CD14-positive monocyte (primary cell): ENCODE results near the gene BRAT1. TPM values are rescaled to one million over a fixed set of nuclear protein-coding genes. Genes with fewer than 3 reads are reported as not detected.
A peak's percentile ranks its signal among the peaks of the same experiment; 100 is the strongest.

Experiments used
- DNase-seq, 3 donors: peaks; one replicate each; pipeline ENCODE4 v3.0.0-alpha.2; 2011 to 2022
- H2AFZ ChIP-seq: 2 replicates; pipeline ENCODE4 v1.6.0; 2012; ENCODE audit warnings: mild to moderate bottlenecking, low read depth, low read length, inconsistent platforms; ENCODE audit not compliant: insufficient read depth, poor library complexity, severe bottlenecking
- H3K27ac ChIP-seq, 2 donors: 1 replicate in 1 of 2; 2 replicates in 1 of 2; pipeline ENCODE4 v1.5.1; 2012 to 2013; ENCODE audit warnings: low read length in 2 of 2, control low read depth in 1 of 2, inconsistent platforms in 1 of 2, low read depth in 1 of 2, mild to moderate bottlenecking in 1 of 2
- H3K27me3 ChIP-seq, 2 donors: one replicate each; pipeline versions ENCODE4 v1.6.0 to v1.6.1; 2011 to 2013; ENCODE audit warnings: low read length in 2 of 2; ENCODE audit not compliant: control insufficient read depth in 2 of 2, insufficient read depth in 2 of 2
- H3K36me3 ChIP-seq, 2 donors: replicated peaks in 1 of 2; 1 replicate in 1 of 2; 2 replicates in 1 of 2; pipeline versions ENCODE4 v1.5.1 to v1.6.1; 2012 to 2013; ENCODE audit warnings: low read length in 2 of 2, control low read depth in 1 of 2, inconsistent platforms in 1 of 2, mild to moderate bottlenecking in 1 of 2; ENCODE audit not compliant: insufficient read depth in 2 of 2, control insufficient read depth in 1 of 2
- H3K4me1 ChIP-seq, 2 donors: 1 replicate in 1 of 2; 2 replicates in 1 of 2; pipeline versions ENCODE4 v1.5.1 to v1.6.1; 2012 to 2013; ENCODE audit warnings: low read length in 2 of 2, control low read depth in 1 of 2, inconsistent platforms in 1 of 2, mild to moderate bottlenecking in 1 of 2, moderate library complexity in 1 of 2; ENCODE audit not compliant: insufficient read depth in 2 of 2, control insufficient read depth in 1 of 2
- H3K4me2 ChIP-seq: replicated peaks from 2 replicates; pipeline ENCODE3; 2012; ENCODE audit warnings: low read length, moderate library complexity, mild to moderate bottlenecking; ENCODE audit not compliant: poor library complexity, severe bottlenecking; ENCODE audit errors: extremely low read depth
- H3K4me3 ChIP-seq, 3 experiments: fragments of 200-600 bp in 1 of 3; sonication (generic) in 1 of 3; replicated peaks in 1 of 3; 1 replicate in 2 of 3; 2 replicates in 1 of 3; pipeline ENCODE4 v1.5.1; 2011 to 2013; ENCODE audit warnings: low read length in 3 of 3, mild to moderate bottlenecking in 3 of 3, control low read depth in 2 of 3, low read depth in 2 of 3, inconsistent platforms in 1 of 3, moderate library complexity in 1 of 3
- H3K79me2 ChIP-seq: 2 replicates; pipeline ENCODE4 v1.6.0; 2012; ENCODE audit warnings: mild to moderate bottlenecking, control low read depth, inconsistent platforms, low read length, moderate library complexity; ENCODE audit not compliant: insufficient read depth
- H3K9ac ChIP-seq: 2 replicates; pipeline ENCODE4 v1.6.0; 2017; ENCODE audit warnings: low read length, mild to moderate bottlenecking; ENCODE audit not compliant: insufficient read depth, poor library complexity, severe bottlenecking
- H3K9me3 ChIP-seq, 2 donors: replicated peaks in 1 of 2; 1 replicate in 1 of 2; 2 replicates in 1 of 2; pipeline versions ENCODE4 v1.5.1 to v1.6.1; 2012 to 2013; ENCODE audit warnings: low read length in 2 of 2, control low read depth in 1 of 2; ENCODE audit not compliant: control insufficient read depth in 1 of 2, insufficient read depth in 1 of 2
- H4K20me1 ChIP-seq: 2 replicates; pipeline ENCODE4 v1.6.0; 2012; ENCODE audit warnings: mild to moderate bottlenecking, low read length, control low read depth, moderate library complexity; ENCODE audit not compliant: insufficient read depth
- H3K27ac Mint-ChIP-seq, 7 donors: one replicate each; pipeline ENCODE4 v1.8.0; 2020; ENCODE audit warnings: mild to moderate bottlenecking in 7 of 7, mixed read lengths in 7 of 7, moderate library complexity in 6 of 7, inconsistent platforms in 2 of 7
- H3K27me3 Mint-ChIP-seq, 3 donors: one replicate each; pipeline ENCODE4 v1.8.0; 2021 to 2022; ENCODE audit warnings: low read depth in 3 of 3, mild to moderate bottlenecking in 3 of 3, mixed read lengths in 3 of 3, moderate library complexity in 3 of 3, inconsistent platforms in 1 of 3
- H3K36me3 Mint-ChIP-seq, 2 donors: one replicate each; pipeline ENCODE4 v1.8.0; 2020; ENCODE audit warnings: mixed read lengths in 2 of 2, inconsistent platforms in 1 of 2, mild to moderate bottlenecking in 1 of 2
- H3K4me1 Mint-ChIP-seq: one replicate; pipeline ENCODE4 v1.8.0; 2020; ENCODE audit warnings: mild to moderate bottlenecking, mixed read lengths
- H3K4me3 Mint-ChIP-seq, 2 donors: one replicate each; pipeline ENCODE4 v1.8.0; 2020; ENCODE audit warnings: mild to moderate bottlenecking in 2 of 2, mixed read lengths in 2 of 2, moderate library complexity in 1 of 2
- H3K9me3 Mint-ChIP-seq, 7 donors: one replicate each; pipeline ENCODE4 v1.8.0; 2020 to 2022; ENCODE audit warnings: mixed read lengths in 7 of 7, mild to moderate bottlenecking in 6 of 7, moderate library complexity in 6 of 7, inconsistent platforms in 2 of 7
- WGBS: methylation state at CpG from one replicate; pipeline ENCODE4 v1.1.5; 2013; ENCODE audit warnings: missing lambda C conversion rate; ENCODE audit not compliant: insufficient coverage; 5-methylcytosine and 5-hydroxymethylcytosine counted together
- intact Hi-C, 2 donors: fragments of 100-400 bp; cut with micrococcal nuclease; formaldehyde crosslinking; loops; one replicate each; pipeline versions ENCODE4 v1.15.0 to v1.15.1; 2023
- polyA plus RNA-seq, 3 donors: library from polyadenylated mRNA; depleted of rRNA in 1 of 3; unstranded in 2 of 3; stranded (reverse) in 1 of 3; fragments of 300-500 nt in 2 of 3; fragments of >200 nt in 1 of 3; fragmentation: Illumina TruSeq in 2 of 3; gene quantifications; 1 replicate in 2 of 3; 2 replicates in 1 of 3; pipeline ENCODE4 v1.2.3, GENCODE V29; 2012 to 2021
- TF ChIP-seq, protein P1 (sequence below): fragments of 200-600 bp; IDR thresholded peaks from one replicate; pipeline ENCODE4 v1.8.0; 2022; ENCODE audit warnings: antibody characterized with exemption, mild to moderate bottlenecking

The BRAT1 gene
- polyA plus RNA-seq, 3 donors: 31.6 to 34.2 (median 32.5) TPM

DNA sequence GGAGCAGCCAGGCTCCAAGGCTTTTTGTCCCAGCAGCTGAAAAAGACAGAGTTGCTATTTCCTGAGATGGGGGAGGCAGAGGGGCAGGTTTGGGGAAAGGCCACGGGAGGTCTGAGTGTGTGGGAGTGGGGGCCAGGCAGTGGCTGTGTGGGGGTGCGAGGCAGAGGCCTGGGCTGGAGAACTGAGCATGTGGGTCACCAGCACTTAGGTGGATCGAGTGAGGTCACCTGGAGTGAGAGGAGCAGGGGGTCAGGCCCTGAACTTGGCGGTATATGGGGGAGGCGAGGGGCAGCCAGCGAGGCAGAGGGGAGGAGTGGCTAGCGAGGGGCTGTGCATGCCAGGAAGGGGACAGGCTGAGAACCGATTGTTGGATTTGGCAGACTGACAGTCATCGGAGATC, 31.8 kb upstream of the BRAT1 start:
- Histone ChIP-seq H3K4me2 (no peak overlapping the region), H3K79me2 (no peaks in the 10 kb centered on the region), H4K20me1 (no peaks in the 10 kb centered on the region), H3K27me3 (no peaks in the 10 kb centered on the region), H3K4me1 (no peaks in the 10 kb centered on the region), H2AFZ (no peak overlapping the region), H3K36me3 (peaks cover 34 to 67% of the 10 kb centered on the region in 2 donors), H3K9me3 (no peaks in the 10 kb centered on the region), H3K9ac (no peak overlapping the region), H3K27ac (no peak overlapping the region), H3K4me3 (no peak overlapping the region)
- WGBS: 97% methylated on average over 9 of the region's 9 CpGs
- H3K9me3 Mint-ChIP-seq: peaks cover 0 to 3% (median 0%) of the 10 kb centered on the region in 7 donors
- DNase-seq: no peak
- intact Hi-C loops: no loop called here
- no peaks in the 10 kb centered on the region for H3K27me3 Mint-ChIP-seq
- H3K27ac Mint-ChIP-seq: peak overlapping the region in 1 of 7 donors; percentile 60
- TF ChIP-seq, protein P1, sequence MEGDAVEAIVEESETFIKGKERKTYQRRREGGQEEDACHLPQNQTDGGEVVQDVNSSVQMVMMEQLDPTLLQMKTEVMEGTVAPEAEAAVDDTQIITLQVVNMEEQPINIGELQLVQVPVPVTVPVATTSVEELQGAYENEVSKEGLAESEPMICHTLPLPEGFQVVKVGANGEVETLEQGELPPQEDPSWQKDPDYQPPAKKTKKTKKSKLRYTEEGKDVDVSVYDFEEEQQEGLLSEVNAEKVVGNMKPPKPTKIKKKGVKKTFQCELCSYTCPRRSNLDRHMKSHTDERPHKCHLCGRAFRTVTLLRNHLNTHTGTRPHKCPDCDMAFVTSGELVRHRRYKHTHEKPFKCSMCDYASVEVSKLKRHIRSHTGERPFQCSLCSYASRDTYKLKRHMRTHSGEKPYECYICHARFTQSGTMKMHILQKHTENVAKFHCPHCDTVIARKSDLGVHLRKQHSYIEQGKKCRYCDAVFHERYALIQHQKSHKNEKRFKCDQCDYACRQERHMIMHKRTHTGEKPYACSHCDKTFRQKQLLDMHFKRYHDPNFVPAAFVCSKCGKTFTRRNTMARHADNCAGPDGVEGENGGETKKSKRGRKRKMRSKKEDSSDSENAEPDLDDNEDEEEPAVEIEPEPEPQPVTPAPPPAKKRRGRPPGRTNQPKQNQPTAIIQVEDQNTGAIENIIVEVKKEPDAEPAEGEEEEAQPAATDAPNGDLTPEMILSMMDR: no peak
- no peak overlapping the region for H3K4me3 Mint-ChIP-seq
- no peaks in the 10 kb centered on the region for H3K4me1 Mint-ChIP-seq
- peaks cover 45 to 79% of the 10 kb centered on the region in 2 donors for H3K36me3 Mint-ChIP-seq

DNA sequence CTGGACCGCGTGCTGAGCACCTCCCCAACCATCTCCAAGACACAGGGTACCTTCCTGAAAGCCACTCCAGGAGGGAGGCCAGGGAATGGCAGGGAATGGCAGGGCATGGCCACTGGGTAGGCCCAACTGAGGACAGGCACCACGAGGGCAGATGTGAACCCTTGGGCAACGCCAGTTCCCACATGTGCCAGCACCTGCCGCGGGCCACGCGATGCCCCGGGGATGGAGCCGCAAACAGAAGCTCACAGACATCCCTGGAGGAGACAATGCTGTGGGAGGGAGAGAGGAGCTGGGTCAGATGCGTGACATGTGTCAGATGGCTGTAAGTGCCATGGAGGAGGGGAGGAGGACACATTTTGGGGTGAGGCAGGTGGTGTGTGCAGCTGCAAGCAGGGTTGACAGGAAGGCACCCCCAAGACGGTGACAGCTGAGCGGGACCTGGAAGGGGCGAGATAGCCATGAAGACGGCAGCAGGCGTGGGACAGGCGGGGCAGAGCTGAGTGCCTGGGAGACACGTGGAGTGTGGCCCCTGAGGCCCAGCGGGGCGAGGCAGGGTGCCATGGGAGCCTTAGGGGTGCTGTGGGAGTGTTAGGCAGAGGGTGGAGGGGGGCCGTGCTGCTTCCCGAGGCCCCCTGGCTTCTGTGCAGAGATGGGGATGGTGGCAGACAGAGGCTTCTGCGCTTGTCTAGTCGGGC, 31.1 kb upstream of the BRAT1 start:
- TF ChIP-seq, protein P1: no peak
- Mint-ChIP-seq H3K27me3 (peaks cover 0 to 2% (median 0%) of the 10 kb centered on the region in 3 donors), H3K27ac (peak overlapping the region in 2 of 7 donors; percentile 6 to 68), H3K4me1 (no peaks in the 10 kb centered on the region), H3K4me3 (no peak overlapping the region), H3K36me3 (peaks cover 43 to 75% of the 10 kb centered on the region in 2 donors), H3K9me3 (peaks cover 0 to 3% (median 0%) of the 10 kb centered on the region in 7 donors)
- H3K27me3 ChIP-seq: no peaks in the 10 kb centered on the region
- DNase-seq: no peak
- H2AFZ ChIP-seq: no peak overlapping the region
- no peaks in the 10 kb centered on the region for H3K4me1 ChIP-seq
- peaks cover 31 to 62% of the 10 kb centered on the region in 2 donors for H3K36me3 ChIP-seq
- no peak overlapping the region for H3K9ac ChIP-seq
- no peaks in the 10 kb centered on the region for H3K9me3 ChIP-seq
- 98% methylated on average over 20 of the region's 24 CpGs for WGBS
- H3K4me2 ChIP-seq: no peak overlapping the region
- no peaks in the 10 kb centered on the region for H3K79me2 ChIP-seq
- intact Hi-C loops: no loop called here
- no peaks in the 10 kb centered on the region for H4K20me1 ChIP-seq
- H3K27ac ChIP-seq: no peak overlapping the region
- no peak overlapping the region for H3K4me3 ChIP-seq
